Measurements from ENCODE around the gene TBX10.

Gene TBX10

GRCh38 chr11:67670316-67671210 lies 31.0 kb upstream of the TBX10 start:
- Histone ChIP-seq H3K9me3 (ENCODE audit: low read length) (no peaks in the 10 kb centered on the region), H3K27ac (ENCODE audit: low read depth, low read length) (no peak overlapping the region), H3K36me3 (ENCODE audit: insufficient read depth, low read length) (no peaks in the 10 kb centered on the region), H3K4me3 (ENCODE audit: low read depth in 1 of 2, low read length in 2 of 2) (no peak overlapping the region), H3K27me3 (ENCODE audit: control insufficient read depth in 1 of 2, insufficient read depth in 2 of 2, low read length in 2 of 2) (peaks cover 0 to 9% of the 10 kb centered on the region in 2 donors), H3K4me1 (ENCODE audit: insufficient read depth, low read length) (no peaks in the 10 kb centered on the region), H3K9ac (ENCODE audit: low read length) (no peak overlapping the region)

- Histone ChIP-seq H3K4me3 (ENCODE audit: low read depth in 1 of 2, low read length in 2 of 2) (no peak overlapping the region), H3K4me1 (ENCODE audit: insufficient read depth, low read length) (no peaks in the 10 kb centered on the region), H3K27me3 (ENCODE audit: control insufficient read depth in 1 of 2, insufficient read depth in 2 of 2, low read length in 2 of 2) (no peaks in the 10 kb centered on the region), H3K9ac (ENCODE audit: low read length) (no peak overlapping the region), H3K36me3 (ENCODE audit: insufficient read depth, low read length) (no peaks in the 10 kb centered on the region), H3K9me3 (ENCODE audit: low read length) (no peaks in the 10 kb centered on the region), H3K27ac (ENCODE audit: low read depth, low read length) (no peak overlapping the region)
These were observed 28.6 kb upstream of the TBX10 start for GRCh38 chr11:67668192-67668551.

- Histone ChIP-seq H3K27ac (ENCODE audit: low read depth, low read length) (no peak overlapping the region), H3K9ac (ENCODE audit: low read length) (no peak overlapping the region), H3K36me3 (ENCODE audit: insufficient read depth, low read length) (no peaks in the 10 kb centered on the region)
These were observed 28.1 kb upstream of the TBX10 start for GRCh38 chr11:67667490-67668191.

GRCh38 chr11:67666676-67667489 lies 27.3 kb upstream of the TBX10 start:
- no peak overlapping the region for H3K27ac ChIP-seq (ENCODE audit: low read depth, low read length)
- no peaks in the 10 kb centered on the region for H3K36me3 ChIP-seq (ENCODE audit: insufficient read depth, low read length)
- H3K4me1 ChIP-seq (ENCODE audit: insufficient read depth, low read length): no peaks in the 10 kb centered on the region
- no peaks in the 10 kb centered on the region for H3K27me3 ChIP-seq (ENCODE audit: control insufficient read depth in 1 of 2, insufficient read depth in 2 of 2, low read length in 2 of 2)
- no peak overlapping the region for H3K9ac ChIP-seq (ENCODE audit: low read length)
- no peaks in the 10 kb centered on the region for H3K9me3 ChIP-seq (ENCODE audit: low read length)
- H3K4me3 ChIP-seq (ENCODE audit: low read depth in 1 of 2, low read length in 2 of 2): no peak overlapping the region

More at GRCh38 chr11:67667490-67668191, 28.1 kb upstream of the TBX10 start:
- H3K27me3 ChIP-seq (ENCODE audit: control insufficient read depth in 1 of 2, insufficient read depth in 2 of 2, low read length in 2 of 2): no peaks in the 10 kb centered on the region
- no peaks in the 10 kb centered on the region for H3K4me1 ChIP-seq (ENCODE audit: insufficient read depth, low read length)
- no peaks in the 10 kb centered on the region for H3K9me3 ChIP-seq (ENCODE audit: low read length)
- no peak overlapping the region for H3K4me3 ChIP-seq (ENCODE audit: low read depth in 1 of 2, low read length in 2 of 2)

- Histone ChIP-seq H3K27ac (ENCODE audit: low read depth, low read length) (no peak overlapping the region), H3K9ac (ENCODE audit: low read length) (no peak overlapping the region), H3K4me3 (ENCODE audit: low read depth in 1 of 2, low read length in 2 of 2) (no peak overlapping the region), H3K9me3 (ENCODE audit: low read length) (no peaks in the 10 kb centered on the region), H3K27me3 (ENCODE audit: control insufficient read depth in 1 of 2, insufficient read depth in 2 of 2, low read length in 2 of 2) (no peaks in the 10 kb centered on the region), H3K36me3 (ENCODE audit: insufficient read depth, low read length) (no peaks in the 10 kb centered on the region), H3K4me1 (ENCODE audit: insufficient read depth, low read length) (no peaks in the 10 kb centered on the region)
These were observed 26.7 kb upstream of the TBX10 start for GRCh38 chr11:67666303-67666645.

- H3K27ac ChIP-seq (ENCODE audit: low read depth, low read length): no peak overlapping the region
- no peaks in the 10 kb centered on the region for H3K4me1 ChIP-seq (ENCODE audit: insufficient read depth, low read length)
- H3K36me3 ChIP-seq (ENCODE audit: insufficient read depth, low read length): no peaks in the 10 kb centered on the region
- H3K9me3 ChIP-seq (ENCODE audit: low read length): no peaks in the 10 kb centered on the region
- H3K9ac ChIP-seq (ENCODE audit: low read length): no peak overlapping the region
- no peaks in the 10 kb centered on the region for H3K27me3 ChIP-seq (ENCODE audit: control insufficient read depth in 1 of 2, insufficient read depth in 2 of 2, low read length in 2 of 2)
- H3K4me3 ChIP-seq (ENCODE audit: low read depth in 1 of 2, low read length in 2 of 2): no peak overlapping the region
These were observed 26.2 kb upstream of the TBX10 start for GRCh38 chr11:67665541-67666302.

GRCh38 chr11:67664696-67665540 lies 25.4 kb upstream of the TBX10 start:
- Histone ChIP-seq H3K4me1 (ENCODE audit: insufficient read depth, low read length) (no peaks in the 10 kb centered on the region), H3K27me3 (ENCODE audit: control insufficient read depth in 1 of 2, insufficient read depth in 2 of 2, low read length in 2 of 2) (no peaks in the 10 kb centered on the region), H3K9ac (ENCODE audit: low read length) (no peak overlapping the region), H3K36me3 (ENCODE audit: insufficient read depth, low read length) (no peaks in the 10 kb centered on the region), H3K9me3 (ENCODE audit: low read length) (no peaks in the 10 kb centered on the region), H3K27ac (ENCODE audit: low read depth, low read length) (no peak overlapping the region), H3K4me3 (ENCODE audit: low read depth in 1 of 2, low read length in 2 of 2) (no peak overlapping the region)

- no peak overlapping the region for H3K9ac ChIP-seq (ENCODE audit: low read length)
- H3K27me3 ChIP-seq (ENCODE audit: control insufficient read depth in 1 of 2, insufficient read depth in 2 of 2, low read length in 2 of 2): no peaks in the 10 kb centered on the region
- no peak overlapping the region for H3K27ac ChIP-seq (ENCODE audit: low read depth, low read length)
- no peaks in the 10 kb centered on the region for H3K4me1 ChIP-seq (ENCODE audit: insufficient read depth, low read length)
- H3K36me3 ChIP-seq (ENCODE audit: insufficient read depth, low read length): no peaks in the 10 kb centered on the region
- H3K4me3 ChIP-seq (ENCODE audit: low read depth in 1 of 2, low read length in 2 of 2): no peak overlapping the region
- H3K9me3 ChIP-seq (ENCODE audit: low read length): no peaks in the 10 kb centered on the region
These were observed 24.6 kb upstream of the TBX10 start for GRCh38 chr11:67664213-67664585.

GRCh38 chr11:67663532-67664212 lies 24.1 kb upstream of the TBX10 start:
- H3K36me3 ChIP-seq (ENCODE audit: insufficient read depth, low read length): no peaks in the 10 kb centered on the region
- H3K9me3 ChIP-seq (ENCODE audit: low read length): no peaks in the 10 kb centered on the region
- H3K27ac ChIP-seq (ENCODE audit: low read depth, low read length): no peak overlapping the region
- H3K4me1 ChIP-seq (ENCODE audit: insufficient read depth, low read length): no peaks in the 10 kb centered on the region
- no peaks in the 10 kb centered on the region for H3K27me3 ChIP-seq (ENCODE audit: control insufficient read depth in 1 of 2, insufficient read depth in 2 of 2, low read length in 2 of 2)
- no peak overlapping the region for H3K4me3 ChIP-seq (ENCODE audit: low read depth in 1 of 2, low read length in 2 of 2)
- no peak overlapping the region for H3K9ac ChIP-seq (ENCODE audit: low read length)

Data from muscle layer of colon (tissue), 2 donors.